MCF 10A (cell line): Measurements from ENCODE around the gene ILDR1. TPM values are rescaled to one million over a fixed set of nuclear protein-coding genes. Genes with fewer than 3 reads are reported as not detected.

Experiments
- BruUV-seq: library from RNA; stranded (reverse); fragments of 400-500 nt; replicated peaks from 2 replicates; lab custom pipeline; 2021; lab: Mats Ljungman, UMichigan
- CTCF ChIA-PET: fragments of 300-600 bp; sonication (Branson Sonifier 250); formaldehyde crosslinking; extraction: SDS; loops from one replicate; lab custom pipeline; 2021; ENCODE audit warnings: antibody characterized with exemption, inconsistent platforms; lab: Yijun Ruan, JAX
- POLR2A ChIA-PET: fragments of 300-600, 350-650 bp; sonication (Branson Sonifier 250); formaldehyde crosslinking; extraction: SDS; loops from one replicate; lab custom pipeline; 2020; ENCODE audit warnings: antibody characterized with exemption, inconsistent platforms; lab: Yijun Ruan, JAX
- DNase-seq: peaks from one replicate; pipeline ENCODE4 v3.0.0-alpha.2; 2018; ENCODE audit not compliant: unreplicated experiment
- H3K27ac Mint-ChIP-seq: one replicate; pipeline ENCODE4 v1.8.0; 2022; ENCODE audit warnings: mild to moderate bottlenecking, low read depth, mixed read lengths; ENCODE audit not compliant: unreplicated experiment
- H3K27me3 Mint-ChIP-seq: one replicate; pipeline ENCODE4 v1.8.0; 2022; ENCODE audit warnings: mixed read lengths; ENCODE audit not compliant: insufficient read depth, unreplicated experiment
- H3K36me3 Mint-ChIP-seq: one replicate; pipeline ENCODE4 v1.8.0; 2022; ENCODE audit warnings: mild to moderate bottlenecking, moderate library complexity, mixed read lengths; ENCODE audit not compliant: insufficient read depth, unreplicated experiment
- H3K4me1 Mint-ChIP-seq: one replicate; pipeline ENCODE4 v1.8.0; 2022; ENCODE audit warnings: mixed read lengths; ENCODE audit not compliant: insufficient read depth, unreplicated experiment
- H3K4me3 Mint-ChIP-seq: one replicate; pipeline ENCODE4 v1.8.0; 2022; ENCODE audit warnings: mild to moderate bottlenecking, moderate library complexity, mixed read lengths; ENCODE audit not compliant: unreplicated experiment
- H3K9me3 Mint-ChIP-seq: one replicate; pipeline ENCODE4 v1.8.0; 2022; ENCODE audit warnings: mixed read lengths; ENCODE audit not compliant: unreplicated experiment
- intact Hi-C: fragments of 100-400 bp; cut with micrococcal nuclease; formaldehyde crosslinking; loops from 2 replicates; pipeline ENCODE4 v1.14.1; 2022
- total RNA-seq: library from RNA; stranded (reverse); gene quantifications from 2 replicates; pipeline ENCODE4 v1.2.3, GENCODE V29; 2022
- TF ChIP-seq, protein P1 (sequence below): fragments of 200-600 bp; IDR thresholded peaks from one replicate; pipeline ENCODE4 v1.8.0; 2022; ENCODE audit warnings: antibody characterized with exemption, mild to moderate bottlenecking; ENCODE audit not compliant: unreplicated experiment

ILDR1 gene
- total RNA-seq, 1 experiment from 2014 or later = 0.23 TPM

DNA sequence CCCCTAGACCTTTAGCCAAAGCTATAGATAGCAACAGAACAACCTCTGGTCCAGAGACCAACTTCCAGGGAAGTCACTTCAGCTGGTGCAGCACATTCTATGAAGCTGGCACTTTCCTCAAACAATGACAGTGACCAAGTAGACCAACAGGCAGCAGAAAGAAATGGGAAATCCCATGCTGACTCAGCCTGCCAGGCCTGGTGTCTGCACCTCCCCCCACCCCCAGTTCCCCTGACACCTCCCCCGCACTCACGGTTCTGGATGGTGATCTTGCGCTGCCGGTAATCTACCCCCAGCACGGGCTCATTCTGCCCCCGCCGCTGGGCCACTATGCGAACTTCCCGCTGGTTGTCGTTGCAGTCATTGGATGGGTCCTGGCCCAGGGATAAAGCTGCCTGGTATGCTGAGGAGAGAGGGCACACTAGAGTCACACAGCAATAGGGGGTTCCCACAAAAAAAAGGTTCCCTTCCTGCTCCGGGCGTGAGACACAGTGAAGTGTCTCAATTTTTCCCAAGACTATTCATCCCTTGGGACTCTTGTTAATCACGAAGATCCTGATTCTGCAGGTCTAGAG is 17.0 kb downstream of the ILDR1 start:
- ChIA-PET CTCF (interaction anchor here (1.3 to 2.1 kb wide), 2 partner anchors 10 to 28 kb away, joined by 4 to 7 read pairs; no protein-coding TSS in a partner anchor), POLR2A (interaction anchor here (1.0 kb wide), 1 partner anchor 10 kb away, joined by 3 read pairs; no protein-coding TSS in a partner anchor)
- TF ChIP-seq, protein P1, sequence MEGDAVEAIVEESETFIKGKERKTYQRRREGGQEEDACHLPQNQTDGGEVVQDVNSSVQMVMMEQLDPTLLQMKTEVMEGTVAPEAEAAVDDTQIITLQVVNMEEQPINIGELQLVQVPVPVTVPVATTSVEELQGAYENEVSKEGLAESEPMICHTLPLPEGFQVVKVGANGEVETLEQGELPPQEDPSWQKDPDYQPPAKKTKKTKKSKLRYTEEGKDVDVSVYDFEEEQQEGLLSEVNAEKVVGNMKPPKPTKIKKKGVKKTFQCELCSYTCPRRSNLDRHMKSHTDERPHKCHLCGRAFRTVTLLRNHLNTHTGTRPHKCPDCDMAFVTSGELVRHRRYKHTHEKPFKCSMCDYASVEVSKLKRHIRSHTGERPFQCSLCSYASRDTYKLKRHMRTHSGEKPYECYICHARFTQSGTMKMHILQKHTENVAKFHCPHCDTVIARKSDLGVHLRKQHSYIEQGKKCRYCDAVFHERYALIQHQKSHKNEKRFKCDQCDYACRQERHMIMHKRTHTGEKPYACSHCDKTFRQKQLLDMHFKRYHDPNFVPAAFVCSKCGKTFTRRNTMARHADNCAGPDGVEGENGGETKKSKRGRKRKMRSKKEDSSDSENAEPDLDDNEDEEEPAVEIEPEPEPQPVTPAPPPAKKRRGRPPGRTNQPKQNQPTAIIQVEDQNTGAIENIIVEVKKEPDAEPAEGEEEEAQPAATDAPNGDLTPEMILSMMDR = no peak
- intact Hi-C loops = no loop called here
- Mint-ChIP-seq H3K9me3 (no peaks in the 10 kb centered on the region), H3K4me3 (no peak overlapping the region), H3K27me3 (no peaks in the 10 kb centered on the region), H3K36me3 (no peaks in the 10 kb centered on the region), H3K27ac (no peak overlapping the region), H3K4me1 (peaks cover 6% of the 10 kb centered on the region)
- no TSS peak for BruUV-seq
- no peak for DNase-seq

DNA sequence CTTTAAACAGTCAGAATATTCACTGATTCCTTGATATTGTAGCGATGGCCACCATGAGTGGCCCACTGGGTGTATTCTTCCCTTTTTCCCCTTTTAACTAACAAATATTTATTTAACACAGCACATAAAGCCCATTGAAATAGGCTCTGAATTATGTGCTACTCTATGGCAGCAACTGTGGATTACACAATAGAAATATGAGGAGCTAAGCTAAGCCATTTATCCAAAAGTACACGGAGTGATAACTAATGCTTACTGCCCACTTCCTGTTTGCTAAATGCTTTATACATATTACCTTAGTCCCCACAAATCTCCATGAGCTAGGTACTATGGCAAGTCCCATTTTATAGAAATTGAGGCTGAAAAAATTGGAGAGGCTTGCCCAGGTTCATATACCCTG is 17.9 kb downstream of the ILDR1 start:
- peaks cover 10% of the 10 kb centered on the region for H3K4me1 Mint-ChIP-seq
- DNase-seq = no peak
- no peaks in the 10 kb centered on the region for H3K27me3 Mint-ChIP-seq
- ChIA-PET CTCF (interaction anchor here (0.6 to 1.3 kb wide), 2 partner anchors 29 to 217 kb away, joined by 4 to 5 read pairs; no protein-coding TSS in a partner anchor), POLR2A (no interaction called here)
- TF ChIP-seq, protein P1 = no peak
- no peak overlapping the region for H3K4me3 Mint-ChIP-seq
- no peaks in the 10 kb centered on the region for H3K36me3 Mint-ChIP-seq
- intact Hi-C loops = no loop called here
- H3K27ac Mint-ChIP-seq = no peak overlapping the region
- BruUV-seq = no TSS peak
- no peaks in the 10 kb centered on the region for H3K9me3 Mint-ChIP-seq

DNA sequence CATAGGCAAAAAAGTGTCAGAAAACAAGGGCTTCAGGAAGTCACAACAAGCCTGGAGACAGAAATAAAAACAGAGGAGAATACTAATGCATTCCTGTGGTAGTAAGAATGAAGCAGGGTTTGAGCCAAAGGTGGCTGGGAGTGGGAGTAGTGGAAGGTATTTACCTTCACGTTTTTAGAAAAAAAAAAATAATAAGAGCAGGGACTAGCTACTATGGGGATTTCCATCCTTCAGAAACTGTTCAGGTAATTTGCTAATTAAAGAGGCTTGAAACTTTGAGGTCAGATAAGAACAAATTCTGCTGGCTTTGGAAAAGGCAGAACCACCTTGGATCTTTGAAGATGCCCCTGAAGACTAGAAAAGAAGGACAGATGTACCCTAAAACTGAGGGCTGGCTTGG is 18.4 kb downstream of the ILDR1 start:
- Mint-ChIP-seq H3K27ac (no peak overlapping the region), H3K4me1 (peaks cover 10% of the 10 kb centered on the region), H3K36me3 (no peaks in the 10 kb centered on the region), H3K9me3 (no peaks in the 10 kb centered on the region), H3K27me3 (no peaks in the 10 kb centered on the region), H3K4me3 (no peak overlapping the region)
- TF ChIP-seq, protein P1 = no peak
- ChIA-PET CTCF (no interaction called here), POLR2A (no interaction called here)
- DNase-seq = no peak
- intact Hi-C loops = no loop called here
- no TSS peak for BruUV-seq

DNA sequence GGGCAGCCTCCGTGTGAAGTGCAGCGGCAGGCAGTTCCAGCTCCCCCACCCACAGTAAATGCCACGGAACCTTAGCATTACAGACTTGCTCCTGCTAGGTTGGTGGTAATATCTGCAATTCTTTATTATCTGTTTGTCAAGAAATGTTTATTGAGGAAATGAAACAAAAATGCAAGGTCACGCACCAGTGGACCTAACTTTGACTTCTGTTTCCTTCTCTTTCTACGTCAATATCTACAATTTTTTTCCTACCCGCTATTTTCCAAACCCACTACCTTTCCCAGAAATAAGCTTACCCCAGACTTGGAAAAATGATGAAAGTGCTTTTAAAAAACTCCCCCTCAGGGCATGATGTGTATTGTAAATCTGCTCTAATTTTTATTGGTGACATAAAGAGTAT is 18.9 kb downstream of the ILDR1 start:
- CTCF ChIA-PET = interaction anchor here (1.2 to 1.8 kb wide), 2 partner anchors 13 to 88 kb away, joined by 3 to 5 read pairs; no protein-coding TSS in a partner anchor

More for the DNA sequence above, 18.9 kb downstream of the ILDR1 start:
- no peak for DNase-seq
- no peaks in the 10 kb centered on the region for H3K27me3 Mint-ChIP-seq
- POLR2A ChIA-PET = no interaction called here
- H3K4me1 Mint-ChIP-seq = peaks cover 14% of the 10 kb centered on the region
- no peak overlapping the region for H3K4me3 Mint-ChIP-seq
- TF ChIP-seq, protein P1 = no peak
- no peaks in the 10 kb centered on the region for H3K9me3 Mint-ChIP-seq
- BruUV-seq = no TSS peak
- H3K27ac Mint-ChIP-seq = no peak overlapping the region
- H3K36me3 Mint-ChIP-seq = no peaks in the 10 kb centered on the region
- intact Hi-C loops = no loop called here
